BLaER1 treated with 17β-estradiol and CSF1 and Interleukin-3, amounts not matched to agents 10 nM and 100 nM (cell line): ENCODE results near the gene CD164L2.

Source experiments
- H3K27ac ChIP-seq, 11 experiments: shearing (Covaris generic); formaldehyde crosslinking; 2 replicates each; pipeline ENCODE4 v1.8.1; 2022
- H3K27me3 ChIP-seq, 11 experiments: shearing (Covaris generic); formaldehyde crosslinking; 2 replicates each; pipeline ENCODE4 v1.8.1; 2022
- H3K36me3 ChIP-seq, 11 experiments: shearing (Covaris generic); formaldehyde crosslinking; 2 replicates each; pipeline ENCODE4 v1.8.1; 2022
- H3K4me1 ChIP-seq, 10 experiments: shearing (Covaris generic); formaldehyde crosslinking; 2 replicates each; pipeline ENCODE4 v1.8.1; 2022
- H3K4me2 ChIP-seq, 11 experiments: shearing (Covaris generic); formaldehyde crosslinking; 2 replicates each; pipeline ENCODE4 v1.8.1; 2022
- H3K4me3 ChIP-seq, 10 experiments: shearing (Covaris generic); formaldehyde crosslinking; 2 replicates each; pipeline ENCODE4 v1.8.1; 2022
- H3K9ac ChIP-seq, 11 experiments: shearing (Covaris generic); formaldehyde crosslinking; 2 replicates each; pipeline ENCODE4 v1.8.1; 2022
- H3K9me3 ChIP-seq, 11 experiments: shearing (Covaris generic); formaldehyde crosslinking; replicated peaks in 1 of 11; 2 replicates each; pipeline ENCODE4 v1.8.1; 2022
- H4K20me1 ChIP-seq, 11 experiments: shearing (Covaris generic); formaldehyde crosslinking; 2 replicates each; pipeline ENCODE4 v1.8.1; 2022
- Cebpa-rat ChIP-seq, 11 experiments: shearing (Covaris generic); IDR thresholded peaks; 2 replicates each; pipeline ENCODE4 v1.8.1; 2022

CD164L2 gene

DNA sequence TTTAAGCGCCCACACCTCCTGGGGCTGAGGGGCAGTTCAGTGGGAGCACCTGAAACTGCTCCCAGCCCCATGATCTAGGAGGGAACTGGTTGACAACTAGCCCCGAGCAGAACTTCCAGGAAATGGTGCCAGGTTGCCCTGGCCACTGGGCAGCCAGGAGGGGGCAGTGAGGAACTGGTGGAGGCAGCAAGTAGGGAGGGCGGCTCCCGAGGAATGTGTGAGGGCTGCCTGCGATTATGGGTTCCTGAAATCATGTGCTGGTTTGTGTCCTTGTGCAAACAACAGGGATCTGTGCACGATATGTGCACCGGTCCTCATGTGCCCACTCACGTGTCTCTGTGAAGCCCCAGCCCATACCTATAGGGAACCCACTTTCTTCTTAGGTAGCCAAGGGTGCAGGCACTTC lies 19.2 kb upstream of the CD164L2 start:
- no peaks in the 10 kb centered on the region for H3K9me3 ChIP-seq
- H3K36me3 ChIP-seq: peaks cover 4 to 19% (median 7%) of the 10 kb centered on the region in 11 experiments; a peak in 20 of 22 replicates
- no peaks in the 10 kb centered on the region for H3K27me3 ChIP-seq
- peaks cover 0 to 72% (median 14%) of the 10 kb centered on the region in 11 experiments; a peak in 10 of 22 replicates for H4K20me1 ChIP-seq
- peak overlapping the region in 10 of 11 experiments; percentile 22 to 80 (median 64); a peak in 17 of 22 replicates for H3K9ac ChIP-seq
- TF ChIP-seq Cebpa-rat (IDR thresholded peaks at IDR 0.05): no peak
- peak overlapping the region; percentile 74 to 93 (median 89) for H3K4me2 ChIP-seq
- H3K4me1 ChIP-seq: peaks cover 64 to 89% (median 77%) of the 10 kb centered on the region in 10 experiments
- peak overlapping the region; percentile 16 to 86 (median 71); a peak in 20 of 22 replicates for H3K27ac ChIP-seq
- peak overlapping the region in 3 of 10 experiments; percentile 32 to 48 (median 41); a peak in 5 of 20 replicates for H3K4me3 ChIP-seq

DNA sequence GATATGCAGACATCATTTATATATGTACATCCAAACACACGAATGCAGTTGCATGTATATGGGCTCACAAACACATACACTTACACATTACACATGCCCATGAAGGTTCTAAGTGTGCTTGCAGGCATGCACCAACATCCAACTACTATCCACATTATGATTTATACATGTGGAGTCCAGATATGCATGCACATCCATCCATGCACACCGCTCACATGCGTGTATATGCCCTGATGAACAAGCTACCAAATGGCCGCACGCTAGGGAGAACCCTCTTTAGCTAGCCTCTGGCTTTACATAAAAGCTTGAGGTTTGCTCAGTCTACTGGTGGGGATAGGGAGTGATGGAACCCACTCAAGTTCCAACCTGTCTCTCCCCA lies 17.8 kb upstream of the CD164L2 start:
- no peak overlapping the region; a peak in 1 of 22 replicates for H3K9ac ChIP-seq
- no peak for TF ChIP-seq Cebpa-rat (IDR thresholded peaks at IDR 0.05)
- no peaks in the 10 kb centered on the region for H3K27me3 ChIP-seq
- H4K20me1 ChIP-seq: peaks cover 0 to 61% (median 10%) of the 10 kb centered on the region in 11 experiments; a peak in 9 of 22 replicates
- H3K4me2 ChIP-seq: peak overlapping the region in 4 of 11 experiments; percentile 74 to 92 (median 90); a peak in 7 of 22 replicates
- no peak overlapping the region for H3K27ac ChIP-seq
- H3K4me3 ChIP-seq: no peak overlapping the region
- H3K36me3 ChIP-seq: peaks cover 0 to 7% (median 0%) of the 10 kb centered on the region in 11 experiments; a peak in 5 of 22 replicates
- H3K9me3 ChIP-seq: no peaks in the 10 kb centered on the region
- peaks cover 50 to 86% (median 70%) of the 10 kb centered on the region in 10 experiments for H3K4me1 ChIP-seq

- Histone ChIP-seq H3K27me3 (no peaks in the 10 kb centered on the region), H3K9ac (no peak overlapping the region), H3K4me1 (peaks cover 47 to 86% (median 66%) of the 10 kb centered on the region in 10 experiments), H3K9me3 (no peaks in the 10 kb centered on the region), H3K27ac (no peak overlapping the region), H3K4me2 (no peak overlapping the region), H4K20me1 (peaks cover 0 to 56% (median 10%) of the 10 kb centered on the region in 11 experiments; a peak in 9 of 22 replicates), H3K4me3 (no peak overlapping the region), H3K36me3 (peaks cover 0 to 5% (median 0%) of the 10 kb centered on the region in 11 experiments; a peak in 3 of 22 replicates)
- no peak for TF ChIP-seq Cebpa-rat (IDR thresholded peaks at IDR 0.05)
Observed at GRCh38 chr1:27400082-27400962, 17.2 kb upstream of the CD164L2 start.

- TF ChIP-seq Cebpa-rat (IDR thresholded peaks at IDR 0.05): no peak
- peak overlapping the region in 7 of 11 experiments; percentile 0 to 46 (median 36); a peak in 4 of 22 replicates for H3K9ac ChIP-seq
- H3K4me2 ChIP-seq: no peak overlapping the region
- peak overlapping the region in 7 of 11 experiments; percentile 2 to 44 (median 16); a peak in 5 of 22 replicates for H3K27ac ChIP-seq
- no peaks in the 10 kb centered on the region for H3K27me3 ChIP-seq
- no peak overlapping the region for H3K4me3 ChIP-seq
- H3K9me3 ChIP-seq: no peaks in the 10 kb centered on the region
- H4K20me1 ChIP-seq: peaks cover 0 to 47% (median 8%) of the 10 kb centered on the region in 11 experiments; a peak in 9 of 22 replicates
- peaks cover 38 to 77% (median 58%) of the 10 kb centered on the region in 10 experiments for H3K4me1 ChIP-seq
- no peaks in the 10 kb centered on the region; a peak in 2 of 22 replicates for H3K36me3 ChIP-seq
Observed at GRCh38 chr1:27399251-27400025, 16.3 kb upstream of the CD164L2 start.

GRCh38 chr1:27398405-27399149 lies 15.4 kb upstream of the CD164L2 start:
- Histone ChIP-seq H3K4me1 (peaks cover 29 to 70% (median 50%) of the 10 kb centered on the region in 10 experiments), H3K4me3 (no peak overlapping the region), H3K9ac (peak overlapping the region in 8 of 11 experiments; percentile 0 to 46 (median 24); a peak in 11 of 22 replicates), H3K36me3 (no peaks in the 10 kb centered on the region; a peak in 2 of 22 replicates), H3K27ac (peak overlapping the region in 7 of 11 experiments; percentile 2 to 44 (median 18); a peak in 9 of 22 replicates), H3K27me3 (no peaks in the 10 kb centered on the region), H3K9me3 (no peaks in the 10 kb centered on the region), H4K20me1 (peaks cover 0 to 39% (median 0%) of the 10 kb centered on the region in 11 experiments; a peak in 6 of 22 replicates), H3K4me2 (peak overlapping the region in 2 of 11 experiments; percentile 21 to 39; a peak in 2 of 22 replicates)
- no peak for TF ChIP-seq Cebpa-rat (IDR thresholded peaks at IDR 0.05)

DNA sequence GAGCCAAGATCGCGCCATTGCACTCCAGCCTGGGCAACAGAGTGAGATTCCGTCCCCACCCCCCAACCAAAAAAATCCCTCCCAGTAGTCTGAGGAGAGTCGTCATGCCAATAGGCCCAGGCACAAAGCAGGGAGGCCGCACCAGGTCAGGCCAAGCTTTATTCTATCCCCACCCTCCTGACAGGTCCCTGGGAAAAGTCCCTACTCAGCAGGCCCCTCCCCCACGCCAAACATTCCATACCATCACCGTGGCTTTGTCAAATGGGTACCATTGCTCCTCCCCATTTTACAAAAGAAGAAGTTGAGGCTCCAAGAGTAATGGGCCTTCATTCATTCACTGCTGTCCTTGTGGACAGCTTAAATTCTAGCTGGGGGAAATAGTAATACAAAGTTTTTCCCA lies 14.6 kb upstream of the CD164L2 start:
- TF ChIP-seq Cebpa-rat (IDR thresholded peaks at IDR 0.05): no peak
- Histone ChIP-seq H3K27ac (no peak overlapping the region), H3K4me3 (no peak overlapping the region), H3K27me3 (no peaks in the 10 kb centered on the region), H4K20me1 (peaks cover 0 to 31% (median 0%) of the 10 kb centered on the region in 11 experiments; a peak in 5 of 22 replicates), H3K4me2 (peak overlapping the region in 3 of 11 experiments; percentile 5 to 39 (median 21); a peak in 3 of 22 replicates), H3K36me3 (no peaks in the 10 kb centered on the region; a peak in 2 of 22 replicates), H3K4me1 (peaks cover 26 to 70% (median 45%) of the 10 kb centered on the region in 10 experiments), H3K9me3 (no peaks in the 10 kb centered on the region), H3K9ac (peak overlapping the region in 1 of 11 experiments; percentile 46; a peak in 1 of 22 replicates)

GRCh38 chr1:27397110-27397509 lies 14.0 kb upstream of the CD164L2 start:
- H3K27ac ChIP-seq: no peak overlapping the region
- no peak overlapping the region for H3K4me3 ChIP-seq
- no peaks in the 10 kb centered on the region for H3K9me3 ChIP-seq
- peaks cover 0 to 26% (median 0%) of the 10 kb centered on the region in 11 experiments; a peak in 5 of 22 replicates for H4K20me1 ChIP-seq
- H3K4me2 ChIP-seq: peak overlapping the region in 2 of 11 experiments; percentile 1 to 33; a peak in 3 of 22 replicates
- H3K4me1 ChIP-seq: peaks cover 24 to 67% (median 44%) of the 10 kb centered on the region in 10 experiments
- no peak for TF ChIP-seq Cebpa-rat (IDR thresholded peaks at IDR 0.05)
- no peaks in the 10 kb centered on the region for H3K27me3 ChIP-seq
- H3K9ac ChIP-seq: no peak overlapping the region; a peak in 1 of 22 replicates
- no peaks in the 10 kb centered on the region; a peak in 2 of 22 replicates for H3K36me3 ChIP-seq
